Stimulated activated CD4-positive, alpha-beta T cell treated with anti-CD3 and anti-CD28 coated beads, Interleukin-1b, Interleukin-23, amount 100 ng/mL, for 4 hours (primary cell): Measurements from ENCODE around the gene LARP4B.

ENCODE experiments used
- DNase-seq, 2 donors: peaks; one replicate each; pipeline ENCODE4 v3.0.0-alpha.2; 2020; ENCODE audit warnings: low read depth in 2 of 2

The LARP4B gene

DNA sequence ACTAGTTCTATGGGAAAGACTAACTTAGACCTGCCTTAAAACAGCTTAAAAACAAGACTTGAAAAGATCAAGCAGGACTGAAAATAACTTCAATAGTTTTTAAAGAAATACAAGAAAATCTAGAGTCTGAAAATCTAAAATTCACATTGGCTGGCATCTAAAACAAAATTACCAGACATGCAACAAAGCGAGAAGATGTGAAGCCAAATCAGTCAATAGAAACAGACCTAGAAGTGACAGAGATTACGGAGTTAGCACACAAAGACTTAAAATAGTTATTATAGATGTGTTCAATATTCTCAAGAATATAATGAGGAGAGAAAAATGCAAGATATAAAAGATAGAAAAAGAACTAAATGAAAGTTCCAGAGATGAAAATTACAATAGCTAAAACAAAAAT, 163.7 kb downstream of the LARP4B start:
- DNase-seq: no peak

DNA sequence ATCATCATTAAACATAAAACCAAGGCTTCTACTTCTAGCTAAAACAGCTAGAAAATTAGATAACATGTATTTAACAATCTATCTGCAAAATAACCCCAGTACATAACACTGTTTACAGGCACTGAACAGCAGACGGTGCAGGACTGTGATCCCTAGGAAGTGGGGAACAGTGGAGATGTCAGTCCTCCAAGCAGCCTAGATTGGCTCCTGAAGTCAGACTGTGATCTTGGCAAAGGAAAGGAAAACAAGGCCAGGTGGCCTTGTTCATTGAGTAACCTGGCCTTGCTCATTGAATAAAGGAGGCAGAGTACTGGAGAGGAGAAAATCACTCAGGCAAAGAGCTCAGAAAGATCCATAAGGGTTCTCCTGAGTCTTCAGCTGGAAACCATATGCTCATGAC, 164.3 kb downstream of the LARP4B start:
- DNase-seq: no peak

DNA sequence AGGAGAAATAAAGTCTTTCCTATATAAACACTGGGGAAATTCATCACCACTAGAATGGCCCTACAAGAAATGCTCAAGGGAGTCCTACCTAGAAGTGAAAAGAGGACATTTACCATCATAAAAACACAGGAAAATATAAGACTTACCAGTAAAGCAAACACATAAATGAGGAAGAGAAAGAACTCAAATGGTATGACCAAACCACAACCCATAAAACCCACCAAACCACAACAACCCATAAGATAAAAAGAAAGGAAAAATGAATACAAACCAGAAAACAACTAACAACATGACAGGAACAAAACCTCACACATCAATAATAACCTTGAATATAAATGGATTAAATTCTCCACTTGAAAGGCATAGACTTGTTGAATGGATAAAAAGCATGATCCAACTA, 170.1 kb downstream of the LARP4B start:
- DNase-seq: no peak

DNA sequence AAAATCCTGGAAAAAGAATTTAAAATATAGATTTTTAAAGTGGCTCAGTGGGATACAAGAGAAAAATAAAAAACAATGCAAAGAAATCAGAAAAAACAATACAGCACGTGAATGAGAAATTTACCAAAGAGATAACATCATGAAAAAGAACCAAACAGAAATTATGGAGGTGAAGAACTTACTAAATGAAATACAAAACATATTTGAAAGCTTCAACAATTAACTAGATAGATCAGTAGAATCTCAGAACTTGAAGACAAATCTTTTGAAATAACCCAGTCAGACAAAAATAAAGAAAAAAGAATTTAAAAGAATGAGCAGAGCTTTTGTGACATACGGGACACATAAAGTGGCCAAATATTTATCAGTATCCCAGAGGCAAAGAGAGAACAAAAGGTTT, 170.9 kb downstream of the LARP4B start:
- no peak for DNase-seq

DNA sequence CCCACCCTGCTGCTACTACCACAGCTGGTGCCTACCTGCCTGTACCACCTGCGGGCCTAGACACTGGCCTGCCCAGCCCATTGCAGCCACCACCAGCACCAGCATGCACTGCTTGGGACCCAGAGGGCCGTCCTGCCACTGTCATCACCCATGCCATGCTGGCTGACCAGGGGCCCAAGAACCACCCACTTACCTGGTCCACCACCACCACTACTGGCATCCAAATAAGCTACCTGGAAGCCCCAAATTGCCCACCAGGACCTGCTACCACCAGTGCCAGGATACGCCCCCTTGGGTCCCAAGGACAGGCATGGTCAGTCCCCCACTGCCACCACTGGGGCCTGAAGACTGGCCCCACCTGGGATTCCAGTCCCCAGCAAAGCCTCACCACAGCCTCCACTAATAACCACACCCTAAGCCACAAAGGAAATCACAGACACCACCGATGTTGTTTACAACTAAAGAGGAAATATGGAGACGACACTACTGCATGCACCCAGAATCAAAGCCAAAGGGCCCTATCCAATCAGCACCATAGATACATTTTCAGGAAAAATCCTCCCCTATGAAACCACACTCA, 171.5 kb downstream of the LARP4B start:
- no peak for DNase-seq
